ENCODE data around the gene FOXA3.

The FOXA3 gene

GRCh38 chr19:45872095-45872919, 8.2 kb downstream of the FOXA3 start:
- no peak for DNase-seq (ENCODE audit: low read depth in 3 of 3, low spot score in 1 of 3)

DNA sequence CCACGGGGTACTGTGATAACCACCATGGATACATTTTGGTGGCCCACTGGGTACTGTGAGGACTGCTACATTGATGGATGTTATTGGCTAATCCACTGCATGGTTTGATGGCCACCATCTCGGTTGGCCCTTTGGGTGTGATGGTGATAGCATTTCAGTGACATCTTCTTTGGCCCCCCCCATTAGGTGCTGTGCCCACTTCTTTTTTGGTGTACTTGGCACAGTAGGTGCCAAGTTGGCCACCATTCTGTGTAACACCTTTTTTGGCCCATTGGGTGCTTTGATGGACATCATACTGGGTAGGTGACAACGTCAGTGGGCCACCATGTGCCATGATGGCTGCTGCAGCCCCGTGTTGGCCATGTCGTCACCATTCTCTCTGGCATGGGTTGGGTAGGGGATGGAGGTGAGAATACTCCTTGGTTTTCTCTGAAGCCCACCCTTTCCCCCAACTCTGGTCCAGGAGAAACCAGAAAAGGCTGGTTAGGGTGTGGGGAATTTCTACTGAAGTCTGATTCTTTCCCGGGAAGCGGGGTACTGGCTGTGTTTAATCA, 9.2 kb downstream of the FOXA3 start:
- DNase-seq (ENCODE audit: low read depth in 3 of 3, low spot score in 1 of 3), result no peak

DNA sequence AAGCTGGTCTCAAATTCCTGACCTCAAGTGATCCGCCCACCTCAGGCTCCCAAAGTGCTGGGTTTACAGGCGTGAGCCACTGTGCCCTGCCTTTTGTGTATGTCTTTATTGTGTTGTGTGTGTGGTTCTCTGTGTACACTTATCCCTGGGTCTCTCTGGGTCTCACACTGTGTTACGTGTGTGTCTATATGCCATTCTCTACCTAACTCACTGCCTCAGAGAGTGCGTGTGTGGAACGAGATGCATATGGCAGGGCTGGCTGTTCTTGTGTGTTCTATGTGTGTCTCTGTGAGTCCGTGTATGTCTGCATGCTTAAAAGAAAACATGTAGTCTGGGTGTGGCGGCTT, 10.5 kb downstream of the FOXA3 start:
- no peak for DNase-seq (ENCODE audit: low read depth in 3 of 3, low spot score in 1 of 3)

GRCh38 chr19:45876161-45876410, 12.0 kb downstream of the FOXA3 start:
- peak in 1 of 3 donors; percentile 16 for DNase-seq (ENCODE audit: low read depth in 3 of 3, low spot score in 1 of 3)

DNA sequence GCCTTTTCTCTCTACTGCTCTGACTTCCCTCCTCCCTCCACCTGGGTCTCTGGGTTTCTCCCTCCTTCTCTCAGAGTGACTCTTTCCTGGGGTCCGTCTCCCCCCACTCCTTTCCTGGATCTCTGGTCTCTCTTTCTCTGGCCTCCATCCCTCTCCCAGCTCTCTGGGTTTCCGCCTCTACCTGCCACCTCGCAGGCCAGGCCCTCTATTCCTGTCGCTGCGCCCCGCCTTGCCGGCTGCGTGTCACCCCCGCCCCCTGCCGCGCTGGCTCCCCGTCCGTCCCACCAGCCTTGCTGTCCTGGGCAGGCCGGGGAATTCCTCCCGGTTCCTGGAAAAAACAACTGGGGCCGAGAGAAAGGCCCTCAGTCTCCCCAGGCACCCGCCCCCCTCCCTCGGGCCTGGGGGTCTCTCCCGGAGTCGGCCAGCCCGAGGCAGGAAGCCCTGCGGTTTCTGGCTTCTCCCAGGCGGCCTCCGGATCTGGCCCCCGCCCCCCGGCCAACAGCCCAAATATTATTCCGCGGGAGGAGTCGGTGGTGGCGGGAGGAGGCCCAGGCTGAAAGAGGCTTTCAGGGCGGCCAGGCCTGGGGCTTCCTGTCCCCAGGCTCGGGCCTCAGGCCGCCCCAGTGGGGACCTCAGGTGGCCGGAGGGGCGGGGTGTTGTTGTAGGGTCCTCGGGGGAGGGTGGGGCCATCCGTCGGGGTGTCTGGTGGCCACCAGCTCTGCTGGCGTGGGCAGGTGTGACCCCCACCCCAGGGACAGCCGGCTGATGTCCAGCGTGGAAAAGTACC, 12.5 kb downstream of the FOXA3 start:
- DNase-seq (ENCODE audit: low read depth in 3 of 3, low spot score in 1 of 3), result no peak

- DNase-seq (ENCODE audit: low read depth in 3 of 3, low spot score in 1 of 3), result no peak
These were observed 14.1 kb downstream of the FOXA3 start for GRCh38 chr19:45878043-45878794.

GRCh38 chr19:45879055-45879454, 14.9 kb downstream of the FOXA3 start:
- no peak for DNase-seq (ENCODE audit: low read depth in 3 of 3, low spot score in 1 of 3)

DNA sequence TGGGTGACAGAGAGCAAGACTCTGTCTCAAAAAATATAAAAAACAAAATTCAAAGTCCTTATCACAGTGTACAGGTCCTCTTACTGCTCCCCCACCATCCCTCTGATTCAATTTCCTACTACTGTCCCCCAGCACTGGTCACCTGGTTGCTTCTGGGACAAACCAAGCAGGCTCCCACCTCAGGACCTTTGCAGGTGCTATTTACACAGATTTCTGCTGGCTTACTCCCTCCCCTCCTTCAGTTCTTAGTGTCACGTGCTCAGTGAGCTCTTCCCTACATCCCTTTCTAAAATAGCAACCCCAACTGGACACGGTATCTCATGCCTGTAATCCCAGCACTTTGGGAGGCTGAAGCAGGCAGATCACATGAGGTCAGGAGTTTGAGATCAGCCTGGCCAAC, 15.8 kb downstream of the FOXA3 start:
- no peak for DNase-seq (ENCODE audit: low read depth in 3 of 3, low spot score in 1 of 3)

DNA sequence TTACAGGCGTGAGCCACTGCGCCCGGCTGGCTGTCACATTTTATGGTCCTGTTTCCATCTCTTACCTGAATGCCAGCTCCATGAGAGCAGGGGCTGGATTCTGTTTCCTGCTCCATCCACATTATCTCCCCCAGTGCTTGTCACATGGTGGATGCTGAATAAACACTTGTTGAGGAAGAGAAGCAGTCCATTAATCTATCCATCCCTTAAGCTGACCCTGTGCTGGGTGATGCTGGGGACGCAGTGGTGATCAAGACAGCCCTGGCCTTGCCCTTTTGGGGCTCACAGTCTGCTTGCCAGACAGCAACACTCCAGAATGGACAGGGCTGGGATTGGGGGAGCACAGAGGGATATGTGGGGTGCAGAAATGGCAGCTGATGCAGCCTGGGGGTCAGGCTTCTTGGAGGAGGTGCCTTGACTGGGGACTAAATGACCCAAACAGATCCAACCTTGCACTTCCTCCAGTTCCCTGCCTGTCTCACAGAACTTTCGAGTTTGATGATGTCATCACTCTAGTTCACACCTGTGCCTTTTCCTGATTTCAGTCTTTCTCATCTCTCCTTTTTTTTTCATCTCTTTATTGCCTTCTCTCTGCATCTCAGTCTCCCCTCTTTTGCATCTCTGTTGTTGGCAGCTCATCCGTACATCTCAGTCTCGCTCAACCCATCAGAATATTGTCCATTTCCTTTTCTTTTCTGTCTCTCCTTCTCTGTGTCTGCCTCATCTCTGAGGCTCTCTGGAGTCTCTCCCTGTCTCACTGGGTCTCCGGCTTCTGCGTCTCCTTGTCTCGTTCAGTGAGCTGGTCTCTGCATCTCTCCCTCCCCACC, 17.2 kb downstream of the FOXA3 start:
- DNase-seq (ENCODE audit: low read depth in 3 of 3, low spot score in 1 of 3), result no peak

DNA sequence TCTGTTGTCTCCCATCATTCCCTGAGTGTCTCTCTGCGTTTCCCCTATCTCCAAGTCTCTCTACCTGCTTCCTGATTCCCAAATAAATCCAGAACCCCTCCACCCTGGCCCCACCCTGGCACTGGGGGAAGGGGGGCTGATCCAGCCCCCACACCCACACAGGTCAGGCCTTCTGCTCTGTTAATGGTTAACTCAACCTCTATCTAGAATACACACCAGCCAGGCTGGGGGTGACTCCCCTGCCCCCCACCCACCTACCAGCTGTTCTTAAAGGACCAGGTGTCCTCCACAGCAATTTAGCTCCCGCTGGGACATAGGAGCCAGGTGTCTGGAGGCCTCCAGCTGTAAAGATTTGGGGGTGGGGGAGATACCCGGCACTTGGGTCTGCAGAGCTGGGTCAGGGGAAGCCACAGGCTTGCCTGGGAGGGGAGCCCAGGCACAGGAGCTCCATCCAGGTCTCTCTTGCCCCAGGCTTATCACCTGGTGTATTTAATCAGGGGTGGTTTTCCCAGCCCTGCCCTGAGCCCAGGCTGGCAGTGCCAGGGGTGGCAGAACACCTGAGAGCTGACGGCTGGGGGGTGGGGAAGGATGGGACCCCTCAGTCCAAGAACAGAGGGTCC, 17.9 kb downstream of the FOXA3 start:
- no peak for DNase-seq (ENCODE audit: low read depth in 3 of 3, low spot score in 1 of 3)

DNA sequence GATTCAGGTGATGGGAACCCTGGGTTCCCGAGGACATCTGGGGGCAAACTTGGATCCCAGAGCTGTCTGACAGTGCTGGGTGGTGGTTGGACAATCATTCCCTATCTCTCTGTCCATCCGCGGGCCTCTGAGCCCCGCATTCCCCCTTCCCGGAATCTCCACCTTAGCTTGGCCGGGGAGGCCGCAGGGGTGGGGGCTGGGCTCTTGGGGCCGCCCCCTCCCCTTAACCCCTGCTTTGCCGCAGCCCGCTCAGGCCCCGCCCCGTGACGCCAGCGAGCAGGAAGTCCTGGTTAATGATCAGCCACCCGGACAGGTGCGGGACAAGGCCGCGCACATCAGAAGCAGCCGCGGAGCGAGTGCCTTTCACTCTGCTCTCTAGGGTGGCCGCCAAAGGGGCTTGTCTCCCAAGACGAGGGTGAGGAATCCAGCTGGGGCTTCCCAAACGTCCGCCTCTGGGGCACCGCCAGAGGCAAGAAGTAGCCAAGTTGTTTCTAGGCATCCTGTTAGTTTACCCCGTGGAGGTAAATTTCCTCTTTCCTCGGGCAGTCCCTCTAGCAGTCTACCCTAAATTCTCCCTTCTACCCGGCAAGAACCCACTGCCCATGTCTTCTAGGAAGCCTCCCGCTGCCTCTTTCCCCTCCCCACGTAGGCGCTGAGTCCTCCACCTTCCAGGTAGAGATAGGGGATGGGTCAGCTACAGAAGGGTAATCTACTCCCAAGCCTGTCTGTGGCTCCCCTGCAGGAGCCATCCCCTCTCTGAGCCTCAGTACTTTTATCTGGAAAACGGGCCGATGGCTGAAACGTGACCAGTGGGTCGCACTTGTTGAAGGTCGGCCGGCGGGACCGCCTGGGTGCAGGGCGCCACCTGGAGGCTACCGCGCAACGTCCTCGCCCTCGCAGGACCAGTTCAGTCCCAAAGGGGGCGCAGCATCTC, 18.8 kb downstream of the FOXA3 start:
- peak in 2 of 3 donors; percentile 61 to 76 for DNase-seq (ENCODE audit: low read depth in 3 of 3, low spot score in 1 of 3)

- no peak for DNase-seq (ENCODE audit: low read depth in 3 of 3, low spot score in 1 of 3)
These were observed 19.4 kb downstream of the FOXA3 start for GRCh38 chr19:45883586-45883880.

DNA sequence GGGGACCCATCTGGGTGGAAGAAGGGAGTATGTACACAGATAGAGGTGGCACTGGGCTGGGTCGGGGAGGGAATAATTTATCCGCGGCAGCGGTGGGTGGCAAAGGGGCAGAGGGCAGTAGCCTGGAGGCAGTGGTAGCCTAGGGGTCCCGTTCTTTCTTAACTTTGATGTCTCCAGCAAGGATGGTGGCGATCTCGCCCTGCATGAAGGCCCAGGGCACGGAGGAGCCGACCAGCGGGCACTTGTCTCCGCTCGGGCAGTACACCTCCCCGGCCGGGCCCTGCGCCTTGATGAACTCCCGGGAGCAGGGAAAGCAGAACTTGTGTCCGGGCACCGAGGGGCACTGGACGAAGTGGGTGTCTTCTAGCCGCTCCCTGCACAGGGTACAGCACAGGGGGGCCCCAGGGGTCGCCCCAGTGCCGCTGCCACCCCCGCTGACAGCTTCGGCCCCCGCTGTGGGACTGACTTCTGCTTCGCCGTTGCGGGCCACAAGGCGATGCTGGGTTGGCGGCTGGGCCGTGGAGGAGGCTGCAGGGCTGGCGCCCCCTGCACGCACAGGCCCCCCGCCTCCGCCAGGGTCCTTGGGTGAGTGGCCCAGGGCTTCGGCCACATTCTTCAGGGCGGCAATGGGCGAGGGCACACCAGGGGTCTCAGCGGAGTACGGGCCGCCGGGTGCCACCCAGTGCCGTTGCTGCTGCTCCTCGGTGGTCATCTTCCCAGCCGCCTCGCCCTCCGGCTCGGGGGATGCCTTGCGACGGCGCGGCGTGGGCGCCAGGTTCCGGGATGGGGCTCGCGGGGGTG, 20.0 kb downstream of the FOXA3 start:
- DNase-seq (ENCODE audit: low read depth in 3 of 3, low spot score in 1 of 3), result no peak

- DNase-seq (ENCODE audit: low read depth in 3 of 3, low spot score in 1 of 3), result no peak
These were observed 20.8 kb downstream of the FOXA3 start for GRCh38 chr19:45884682-45885555.

GRCh38 chr19:45885556-45886426, 21.7 kb downstream of the FOXA3 start, which contains the start of gene IRF2BP1:
Gene IRF2BP1, minus strand, starts transcription at chr19:45886141. Its CDS starts 367 bp downstream, at chr19:45885774.
- peak; percentile 67 to 73 (median 71) for DNase-seq (ENCODE audit: low read depth in 3 of 3, low spot score in 1 of 3)

GRCh38 chr19:45886427-45887199, 22.5 kb downstream of the FOXA3 start:
- peak; percentile 68 to 70 (median 69) for DNase-seq (ENCODE audit: low read depth in 3 of 3, low spot score in 1 of 3)

Data from stimulated activated CD4-positive, alpha-beta T cell treated with anti-CD3 and anti-CD28 coated beads, TNF-alpha, amount 100 ng/mL, for 1 hour (primary cell).